ENCODE data around the gene PCDHB3.

DNA sequence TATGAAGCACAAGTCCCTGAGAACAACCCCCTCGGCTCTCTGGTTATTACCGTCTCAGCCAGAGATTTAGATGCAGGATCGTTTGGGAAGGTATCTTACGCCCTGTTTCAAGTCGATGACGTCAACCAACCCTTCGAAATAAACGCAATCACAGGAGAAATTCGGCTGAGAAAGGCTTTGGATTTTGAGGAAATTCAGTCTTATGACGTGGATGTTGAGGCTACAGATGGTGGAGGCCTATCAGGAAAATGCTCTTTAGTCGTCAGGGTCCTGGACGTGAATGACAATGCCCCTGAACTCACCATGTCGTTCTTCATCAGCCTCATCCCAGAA lies 50.7 kb downstream of the PCDHB3 start:
- TF ChIP-seq EZH2 (IDR thresholded peaks at IDR 0.05): no peak
- no peak for TF ChIP-seq POLR2AphosphoS5 (IDR thresholded peaks at IDR 0.05; ENCODE audit: borderline replicate concordance, low read depth, low read length)

All from SK-N-MC (cell line).